SJCRH30 (cell line): ENCODE data around the gene FHIT. TPM values are rescaled to one million over a fixed set of nuclear protein-coding genes. Genes with fewer than 3 reads are reported as not detected.
"Not testable (repeated sequence)": the region's sequence is repeated elsewhere in the genome, so short reads cannot be mapped to it uniquely, and the experiment has no call there.

Source experiments
- DNase-seq, 2 experiments: peaks; one replicate each; pipeline ENCODE4 v3.0.0-alpha.2; 2015 to 2020
- H3K27ac ChIP-seq: fragments of 250-450 bp; sonication (Bioruptor Pico); 2 replicates; pipeline ENCODE4 v1.5.1; 2020; ENCODE audit warnings: mild to moderate bottlenecking, moderate library complexity
- H3K27me3 ChIP-seq: fragments of 250-450 bp; sonication (Bioruptor Pico); 2 replicates; pipeline ENCODE4 v1.5.1; 2020; ENCODE audit warnings: mild to moderate bottlenecking, moderate library complexity
- H3K36me3 ChIP-seq: fragments of 250-450 bp; sonication (Bioruptor Pico); 2 replicates; pipeline ENCODE4 v1.5.1; 2020; ENCODE audit warnings: mild to moderate bottlenecking, moderate library complexity
- H3K4me1 ChIP-seq: fragments of 250-450 bp; sonication (Bioruptor Pico); 2 replicates; pipeline ENCODE4 v1.5.1; 2020; ENCODE audit warnings: mild to moderate bottlenecking, moderate library complexity
- H3K4me3 ChIP-seq: fragments of 250-450 bp; sonication (Bioruptor Pico); 2 replicates; pipeline ENCODE4 v1.5.1; 2020; ENCODE audit warnings: mild to moderate bottlenecking, moderate library complexity
- H3K9me3 ChIP-seq: fragments of 250-450 bp; sonication (Bioruptor Pico); replicated peaks from 2 replicates; pipeline ENCODE4 v1.5.1; 2020; ENCODE audit warnings: mild to moderate bottlenecking, moderate library complexity
- total RNA-seq: library from RNA; depleted of rRNA; stranded (reverse); fragments of >200 nt; shearing (Covaris generic); gene quantifications from 2 replicates; pipeline ENCODE4 v1.2.3, GENCODE V29; 2014

Gene FHIT
- total RNA-seq, 1 experiment from 2014 or later = 2.2 TPM

DNA sequence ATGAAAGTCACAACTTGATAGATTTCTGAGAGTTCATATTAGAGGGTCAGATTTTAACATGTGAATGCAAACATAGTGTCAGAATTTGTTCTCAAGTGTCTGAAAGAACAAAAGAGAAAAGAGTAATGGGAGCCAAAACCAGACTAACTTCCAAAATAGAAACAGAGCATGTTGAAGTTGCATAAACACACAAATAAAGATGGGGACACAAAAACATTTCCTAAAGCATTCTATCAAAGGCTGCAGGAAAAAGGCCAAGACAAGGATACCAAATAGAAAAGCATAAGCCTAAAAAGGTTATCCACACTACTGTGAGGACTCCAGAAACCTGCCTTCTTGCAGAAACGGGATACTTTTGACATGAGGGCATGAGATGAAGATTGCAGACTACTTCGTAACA lies 2.8 kb downstream of the FHIT start:
- no peak overlapping the region for H3K27ac ChIP-seq
- H3K4me3 ChIP-seq = no peak overlapping the region
- no peak for DNase-seq
- H3K4me1 ChIP-seq = peaks cover 10% of the 10 kb centered on the region
- H3K9me3 ChIP-seq = no peaks in the 10 kb centered on the region
- H3K27me3 ChIP-seq = no peaks in the 10 kb centered on the region
- no peaks in the 10 kb centered on the region for H3K36me3 ChIP-seq

DNA sequence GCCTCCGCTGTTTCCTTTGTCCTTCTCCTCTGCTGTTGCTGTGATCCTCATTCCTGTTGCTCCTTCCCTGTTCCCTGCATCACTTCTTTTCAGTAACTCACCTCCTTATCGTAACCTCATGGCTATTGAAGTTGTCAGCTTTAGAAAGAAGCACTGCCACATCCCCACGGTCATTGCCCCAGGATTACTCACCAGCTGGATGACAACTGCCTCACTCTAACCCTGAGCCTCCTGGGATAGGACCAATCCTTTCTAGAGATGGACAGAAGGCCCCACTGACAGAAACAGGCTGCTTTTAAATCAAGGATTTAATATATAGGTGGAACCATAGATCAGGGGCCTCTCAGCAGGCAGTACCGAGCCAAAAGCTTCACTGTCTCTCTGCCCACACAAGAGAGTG lies 4.1 kb downstream of the FHIT start:
- Histone ChIP-seq H3K27me3 (no peaks in the 10 kb centered on the region), H3K36me3 (no peaks in the 10 kb centered on the region), H3K4me3 (no peak overlapping the region), H3K27ac (no peak overlapping the region), H3K4me1 (no peaks in the 10 kb centered on the region; the same call in 1 of the 2 replicates), H3K9me3 (no peaks in the 10 kb centered on the region)
- no peak for DNase-seq

DNA sequence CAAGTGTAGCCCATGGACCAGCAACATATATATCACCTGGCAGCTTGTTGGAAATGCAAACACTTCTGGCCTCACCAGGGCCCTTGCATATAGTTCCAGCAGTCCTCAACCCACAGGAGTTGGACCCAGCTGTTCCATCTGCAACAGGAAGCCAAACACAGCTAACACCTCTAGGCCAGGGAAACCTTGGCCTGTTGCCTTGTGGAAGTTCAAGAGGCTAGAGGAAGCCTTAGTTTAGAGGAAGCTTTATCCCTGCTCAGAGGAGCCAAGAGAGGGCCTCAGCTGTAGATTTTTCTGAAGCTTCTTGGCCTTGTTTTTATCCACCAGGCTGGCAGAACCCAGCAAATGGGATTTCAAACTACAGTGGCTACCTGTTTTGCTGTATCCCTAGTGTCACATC lies 11.4 kb downstream of the FHIT start:
- peak; percentile 37 to 74 for DNase-seq
- H3K27me3 ChIP-seq = no peaks in the 10 kb centered on the region
- H3K4me1 ChIP-seq = no peaks in the 10 kb centered on the region
- H3K4me3 ChIP-seq = no peak overlapping the region
- H3K9me3 ChIP-seq = no peaks in the 10 kb centered on the region
- no peak overlapping the region for H3K27ac ChIP-seq
- H3K36me3 ChIP-seq = no peaks in the 10 kb centered on the region

- no peaks in the 10 kb centered on the region for H3K36me3 ChIP-seq
- H3K4me3 ChIP-seq = no peak overlapping the region
- H3K27me3 ChIP-seq = no peaks in the 10 kb centered on the region
- H3K27ac ChIP-seq = no peak overlapping the region
- H3K4me1 ChIP-seq = no peaks in the 10 kb centered on the region
- no peak for DNase-seq
- H3K9me3 ChIP-seq = no peaks in the 10 kb centered on the region
Measured at GRCh38 chr3:61237858-61238257, 13.4 kb downstream of the FHIT start.

- H3K27me3 ChIP-seq = no peaks in the 10 kb centered on the region
- H3K4me1 ChIP-seq = no peaks in the 10 kb centered on the region
- H3K36me3 ChIP-seq = no peaks in the 10 kb centered on the region
- H3K4me3 ChIP-seq = no peak overlapping the region
- H3K9me3 ChIP-seq = no peaks in the 10 kb centered on the region
- H3K27ac ChIP-seq = no peak overlapping the region
- no peak for DNase-seq
Measured at GRCh38 chr3:61236556-61236955, 14.7 kb downstream of the FHIT start.

DNA sequence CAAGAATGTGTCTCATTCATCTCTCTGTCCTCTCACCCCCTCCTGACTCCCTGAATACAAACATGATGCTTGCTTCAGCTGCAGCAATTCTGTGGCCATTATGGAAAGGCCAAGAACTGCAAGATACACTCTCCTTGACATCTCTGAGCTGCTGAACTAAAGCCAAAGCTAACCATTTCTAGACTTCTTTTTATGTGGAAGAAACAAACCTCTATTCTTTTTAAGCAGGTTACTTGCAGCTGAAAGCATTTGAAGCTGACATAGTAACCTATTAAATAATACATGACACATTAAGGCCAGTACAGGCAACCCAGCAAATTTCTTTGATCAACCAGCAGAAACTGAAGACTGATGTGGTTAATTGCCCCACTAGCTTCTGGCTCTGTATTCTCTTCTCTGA lies 17.5 kb downstream of the FHIT start:
- H3K27me3 ChIP-seq = no peaks in the 10 kb centered on the region
- H3K9me3 ChIP-seq = no peaks in the 10 kb centered on the region
- H3K4me1 ChIP-seq = no peaks in the 10 kb centered on the region
- DNase-seq = no peak
- H3K4me3 ChIP-seq = no peak overlapping the region
- no peak overlapping the region for H3K27ac ChIP-seq
- H3K36me3 ChIP-seq = no peaks in the 10 kb centered on the region

DNA sequence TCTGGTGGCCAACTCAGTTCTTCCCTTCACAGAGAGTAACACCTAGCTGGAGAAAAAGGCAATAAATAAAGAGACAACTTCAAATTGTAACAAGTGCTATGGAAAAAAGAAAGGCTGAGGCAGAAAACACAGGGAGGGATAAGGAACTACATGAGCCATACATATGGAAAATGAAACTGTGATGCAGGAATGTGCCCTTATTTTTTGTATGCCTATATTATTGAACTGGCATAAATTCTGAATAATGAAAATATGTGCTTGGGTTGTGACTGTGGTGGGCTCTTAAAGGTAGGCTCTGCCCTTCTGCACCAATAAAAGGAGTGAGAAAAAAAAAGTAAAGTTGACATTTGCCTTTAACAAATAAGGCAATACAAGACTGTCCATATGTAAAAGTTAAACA lies 19.6 kb downstream of the FHIT start:
- no peak overlapping the region for H3K4me3 ChIP-seq
- no peaks in the 10 kb centered on the region for H3K36me3 ChIP-seq
- H3K4me1 ChIP-seq = peaks cover 6% of the 10 kb centered on the region; the same call in 1 of the 2 replicates
- H3K9me3 ChIP-seq = no peaks in the 10 kb centered on the region
- no peak for DNase-seq
- no peaks in the 10 kb centered on the region for H3K27me3 ChIP-seq
- H3K27ac ChIP-seq = no peak overlapping the region

GRCh38 chr3:61227799-61228198 lies 23.5 kb downstream of the FHIT start:
- no peaks in the 10 kb centered on the region for H3K36me3 ChIP-seq
- no peaks in the 10 kb centered on the region for H3K9me3 ChIP-seq
- H3K27ac ChIP-seq = no peak overlapping the region
- DNase-seq = peak in 1 of 2 experiments; percentile 7
- H3K4me1 ChIP-seq = peaks cover 6% of the 10 kb centered on the region; the same call in 1 of the 2 replicates
- H3K27me3 ChIP-seq = no peaks in the 10 kb centered on the region
- H3K4me3 ChIP-seq = no peak overlapping the region

DNA sequence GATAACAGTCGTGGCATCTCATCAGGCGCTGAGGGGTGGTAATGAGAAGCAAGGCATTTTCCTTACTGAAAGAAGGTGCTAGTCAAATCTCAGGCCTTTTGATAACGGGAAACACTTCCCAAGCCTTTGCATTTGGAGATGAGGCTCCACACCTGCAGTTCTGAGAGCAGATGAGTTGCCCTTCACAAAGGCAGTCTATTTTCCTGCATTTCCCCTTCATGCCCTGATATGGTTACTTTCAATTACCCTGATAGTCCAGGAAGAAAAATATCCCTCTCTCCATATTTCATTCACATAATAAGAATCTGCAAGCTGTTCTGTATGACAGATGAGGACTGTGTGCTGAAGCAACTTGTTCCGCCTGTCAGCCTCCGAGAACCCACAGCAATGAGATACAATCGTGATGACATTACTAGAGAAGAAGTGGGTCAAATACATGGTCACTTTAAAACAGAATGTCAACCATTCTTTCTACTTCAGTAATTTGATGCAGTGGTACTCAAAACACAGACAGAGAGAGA lies 25.0 kb downstream of the FHIT start:
- peaks cover 6% of the 10 kb centered on the region; the same call in 1 of the 2 replicates for H3K4me1 ChIP-seq
- no peak overlapping the region for H3K4me3 ChIP-seq
- no peak overlapping the region for H3K27ac ChIP-seq
- no peaks in the 10 kb centered on the region for H3K36me3 ChIP-seq
- DNase-seq = no peak
- H3K9me3 ChIP-seq = no peaks in the 10 kb centered on the region
- H3K27me3 ChIP-seq = no peaks in the 10 kb centered on the region

DNA sequence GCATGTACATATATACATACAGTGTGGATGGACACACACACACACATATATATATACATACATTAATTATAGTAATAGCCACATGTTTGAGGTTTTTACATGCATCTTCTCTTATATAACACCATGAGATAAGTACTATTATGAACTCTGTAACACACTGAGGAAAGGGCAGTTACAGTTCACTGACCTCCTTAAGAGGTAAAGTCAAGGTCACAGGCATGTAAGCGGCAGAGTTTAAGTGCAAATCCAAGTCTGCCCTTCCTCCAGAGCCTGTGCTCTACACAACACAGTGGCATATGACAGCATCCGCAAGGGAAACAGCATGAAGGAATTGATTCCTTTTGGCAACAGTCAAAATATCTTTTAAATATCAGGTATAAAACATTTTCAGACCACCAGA lies 26.4 kb downstream of the FHIT start:
- Histone ChIP-seq H3K4me3 (no peak overlapping the region), H3K4me1 (peaks cover 6% of the 10 kb centered on the region; the same call in 1 of the 2 replicates), H3K27ac (no peak overlapping the region), H3K36me3 (no peaks in the 10 kb centered on the region), H3K9me3 (no peaks in the 10 kb centered on the region), H3K27me3 (no peaks in the 10 kb centered on the region)
- no peak for DNase-seq

DNA sequence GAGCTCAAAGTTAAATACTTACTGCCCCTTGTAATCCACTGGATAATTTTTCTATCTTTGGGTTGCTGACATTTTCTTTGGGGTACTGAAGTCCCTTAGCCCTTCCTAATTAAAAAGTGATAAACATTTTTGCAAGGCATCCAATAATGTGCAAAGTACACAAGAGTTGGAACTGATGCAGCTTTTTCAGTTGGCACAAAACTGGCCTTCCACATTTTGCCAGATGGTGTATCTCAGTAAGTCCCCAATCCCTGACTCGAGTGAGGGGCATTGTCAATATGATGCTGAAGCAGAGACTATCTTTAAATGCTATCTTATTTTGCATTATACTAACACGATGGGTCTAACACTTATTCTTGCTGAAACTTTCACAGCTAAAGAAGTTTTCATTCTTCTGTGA lies 27.8 kb downstream of the FHIT start:
- no peak overlapping the region for H3K27ac ChIP-seq
- H3K27me3 ChIP-seq = no peaks in the 10 kb centered on the region
- no peak overlapping the region for H3K4me3 ChIP-seq
- H3K4me1 ChIP-seq = peaks cover 6% of the 10 kb centered on the region; the same call in 1 of the 2 replicates
- no peaks in the 10 kb centered on the region for H3K9me3 ChIP-seq
- no peak for DNase-seq
- H3K36me3 ChIP-seq = no peaks in the 10 kb centered on the region

GRCh38 chr3:61222467-61222866 lies 28.8 kb downstream of the FHIT start:
- Histone ChIP-seq H3K4me3 (no peak overlapping the region), H3K27me3 (no peaks in the 10 kb centered on the region), H3K27ac (no peak overlapping the region), H3K4me1 (peaks cover under 1% of the 10 kb centered on the region; the same call in 1 of the 2 replicates), H3K36me3 (no peaks in the 10 kb centered on the region), H3K9me3 (no peaks in the 10 kb centered on the region)
- no peak for DNase-seq

DNA sequence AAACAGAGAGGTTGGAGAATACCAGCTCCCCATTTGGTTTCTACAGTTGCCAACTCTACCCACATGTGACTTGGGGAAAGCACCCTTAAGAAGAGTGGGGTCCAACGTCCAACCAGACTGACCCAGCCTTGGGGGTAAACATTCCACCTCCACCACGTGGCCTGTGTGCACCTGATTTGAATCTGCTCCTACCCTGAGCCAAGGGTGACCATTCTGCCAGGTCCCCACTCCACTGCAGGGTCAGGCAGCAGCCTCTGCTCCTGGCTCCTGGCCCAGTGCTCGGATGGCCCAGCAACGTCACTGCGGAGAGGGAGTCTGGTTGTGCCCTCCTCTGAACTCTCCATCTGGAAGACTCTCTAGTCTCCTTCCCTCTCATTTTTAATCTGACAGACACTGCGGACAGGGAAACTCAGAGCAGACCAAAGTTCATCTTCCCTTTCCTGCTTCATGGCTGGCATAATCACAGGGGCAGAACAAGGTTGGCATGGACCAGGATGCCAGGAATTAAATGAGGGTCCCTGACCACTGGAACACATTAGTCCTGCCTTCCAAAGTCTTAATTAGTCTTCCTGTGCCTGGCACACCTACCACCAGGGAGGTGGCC lies 29.4 kb downstream of the FHIT start:
- Histone ChIP-seq H3K4me3 (no peak overlapping the region), H3K4me1 (no peaks in the 10 kb centered on the region), H3K27me3 (no peaks in the 10 kb centered on the region), H3K36me3 (no peaks in the 10 kb centered on the region), H3K9me3 (no peaks in the 10 kb centered on the region), H3K27ac (no peak overlapping the region)
- DNase-seq = no peak

- no peak overlapping the region for H3K4me3 ChIP-seq
- H3K9me3 ChIP-seq = no peaks in the 10 kb centered on the region
- H3K36me3 ChIP-seq = no peaks in the 10 kb centered on the region
- H3K4me1 ChIP-seq = no peaks in the 10 kb centered on the region
- no peak overlapping the region for H3K27ac ChIP-seq
- DNase-seq = no peak
- H3K27me3 ChIP-seq = no peaks in the 10 kb centered on the region
Measured at GRCh38 chr3:61218504-61218903, 32.7 kb downstream of the FHIT start.

- H3K27me3 ChIP-seq, H3K9me3 ChIP-seq, H3K27ac ChIP-seq, H3K36me3 ChIP-seq, H3K4me3 ChIP-seq, H3K4me1 ChIP-seq, DNase-seq: not testable (repeated sequence)
Measured at GRCh38 chr3:61216171-61216570, 35.1 kb downstream of the FHIT start.

DNA sequence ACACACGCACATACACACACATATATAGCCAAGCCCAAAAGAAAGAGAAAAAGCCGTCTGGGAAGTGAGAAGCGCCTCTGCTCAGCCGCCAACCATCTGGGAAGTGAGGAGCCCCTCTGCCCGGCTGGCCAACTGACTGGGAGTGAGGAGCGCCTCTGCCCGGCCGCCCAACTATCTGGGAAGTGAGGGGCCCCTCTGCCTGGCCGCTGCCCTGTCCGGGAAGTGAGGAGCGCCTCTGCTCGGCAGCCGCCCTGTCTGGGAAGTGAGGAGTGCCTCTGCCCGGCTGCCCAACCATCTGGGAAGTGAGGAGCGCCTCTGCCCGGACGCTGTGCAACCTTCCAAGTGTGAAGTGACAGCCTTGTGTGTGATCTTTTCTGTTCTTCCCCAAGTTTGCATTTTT lies 49.2 kb downstream of the FHIT start:
- DNase-seq = no peak
- H3K36me3 ChIP-seq = no peaks in the 10 kb centered on the region
- no peak overlapping the region for H3K27ac ChIP-seq
- H3K9me3 ChIP-seq = no peaks in the 10 kb centered on the region
- no peaks in the 10 kb centered on the region for H3K27me3 ChIP-seq
- H3K4me3 ChIP-seq = no peak overlapping the region
- H3K4me1 ChIP-seq = no peaks in the 10 kb centered on the region
